LHCN-M2 (cell line): Measurements from ENCODE around the gene CD48. TPM values are rescaled to one million over a fixed set of nuclear protein-coding genes. Genes with fewer than 3 reads are reported as not detected.

Source experiments
- DNase-seq: peaks from one replicate; pipeline ENCODE4 v3.0.0-alpha.2; 2012; ENCODE audit warnings: low read depth
- polyA plus RNA-seq: library from polyadenylated mRNA; unstranded; fragments of >200 nt; gene quantifications from one replicate; pipeline ENCODE4 v1.2.1, GENCODE V29; 2012; ENCODE audit warnings: missing spikeins
- total RNA-seq: library from RNA; depleted of rRNA; stranded (reverse); fragments of >200 nt; gene quantifications from 2 replicates; pipeline ENCODE4 v1.2.3, GENCODE V29; 2014; rRNA removed

Gene CD48, protein sequence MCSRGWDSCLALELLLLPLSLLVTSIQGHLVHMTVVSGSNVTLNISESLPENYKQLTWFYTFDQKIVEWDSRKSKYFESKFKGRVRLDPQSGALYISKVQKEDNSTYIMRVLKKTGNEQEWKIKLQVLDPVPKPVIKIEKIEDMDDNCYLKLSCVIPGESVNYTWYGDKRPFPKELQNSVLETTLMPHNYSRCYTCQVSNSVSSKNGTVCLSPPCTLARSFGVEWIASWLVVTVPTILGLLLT
- total RNA-seq: not detected in 2 replicates
- not detected for polyA plus RNA-seq

DNA sequence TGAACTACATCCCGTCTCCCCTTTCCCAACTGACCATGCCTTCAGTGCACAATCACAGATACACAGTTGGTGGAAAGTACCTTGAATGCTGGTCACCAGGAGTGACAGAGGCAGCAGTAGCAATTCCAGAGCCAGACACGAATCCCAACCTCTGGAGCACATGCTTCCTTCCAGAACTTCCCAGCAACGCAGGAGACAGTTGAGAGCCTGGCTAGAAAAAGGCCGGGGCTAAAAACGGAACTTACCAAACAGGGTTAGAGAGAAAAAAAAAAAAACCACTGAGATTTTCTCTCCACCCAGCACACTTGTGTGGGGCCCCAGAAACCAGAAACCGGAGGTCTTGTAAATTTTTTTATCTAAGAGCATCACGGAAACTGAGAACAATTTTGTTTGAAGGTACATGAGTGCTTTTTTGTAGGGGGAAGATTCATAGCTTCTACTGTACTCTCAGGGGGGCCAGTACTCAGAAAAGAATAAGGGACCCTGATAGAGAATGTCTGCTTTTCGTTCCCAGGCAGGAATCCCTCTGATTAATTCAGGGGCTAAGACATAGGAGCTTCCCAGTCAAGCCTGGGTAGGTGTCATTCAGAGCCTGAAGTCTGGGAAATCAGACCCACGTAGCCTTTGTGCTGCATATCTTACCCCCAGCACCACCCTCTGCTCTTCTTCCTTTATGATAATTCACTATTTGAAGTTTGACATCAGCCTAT, at the start of gene CD48:
Gene CD48, minus strand, starts transcription at position 221 of the 710 bp plus-strand sequence. Its CDS starts 59 bp downstream, at position 162.
- DNase-seq: no peak

DNA sequence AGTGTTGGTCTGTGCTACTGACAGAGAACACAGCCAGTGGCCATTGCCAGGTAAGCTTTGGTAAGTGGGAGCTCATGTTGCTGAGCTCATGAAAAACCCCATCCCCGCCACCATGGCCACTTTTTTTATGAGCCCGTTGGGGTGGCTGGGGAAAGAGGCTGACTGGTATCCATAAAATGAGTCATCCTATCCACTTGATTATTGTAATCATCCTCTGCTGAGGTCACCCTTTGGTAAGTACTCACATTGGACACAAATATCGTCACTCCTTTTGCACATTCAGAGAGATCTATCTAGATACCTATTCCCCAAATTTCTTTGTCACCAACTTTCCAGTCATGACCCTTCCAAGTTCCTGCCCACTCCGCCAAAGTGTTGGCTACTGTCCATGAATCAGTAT, 49.4 kb upstream of the CD48 start:
- DNase-seq: no peak

DNA sequence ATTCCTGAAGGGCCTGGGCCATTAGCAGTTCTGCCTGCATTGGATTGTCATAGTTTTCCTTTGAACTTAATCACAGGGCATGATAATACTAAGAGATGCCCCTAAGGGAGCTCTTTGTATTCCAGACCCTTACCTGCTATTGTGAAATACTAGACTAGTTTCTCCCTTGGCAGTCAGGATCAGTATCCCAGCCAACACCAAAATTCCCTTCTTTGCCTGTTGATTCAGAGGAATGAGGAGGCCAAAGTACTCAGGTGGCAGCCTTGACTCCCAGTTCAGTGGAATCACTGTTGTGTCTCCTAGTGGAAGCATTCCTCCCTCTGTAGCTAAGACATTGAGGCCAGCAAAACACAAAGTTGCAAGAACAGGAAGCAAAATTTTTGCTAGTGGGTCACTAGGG, 48.1 kb upstream of the CD48 start:
- DNase-seq: no peak

DNA sequence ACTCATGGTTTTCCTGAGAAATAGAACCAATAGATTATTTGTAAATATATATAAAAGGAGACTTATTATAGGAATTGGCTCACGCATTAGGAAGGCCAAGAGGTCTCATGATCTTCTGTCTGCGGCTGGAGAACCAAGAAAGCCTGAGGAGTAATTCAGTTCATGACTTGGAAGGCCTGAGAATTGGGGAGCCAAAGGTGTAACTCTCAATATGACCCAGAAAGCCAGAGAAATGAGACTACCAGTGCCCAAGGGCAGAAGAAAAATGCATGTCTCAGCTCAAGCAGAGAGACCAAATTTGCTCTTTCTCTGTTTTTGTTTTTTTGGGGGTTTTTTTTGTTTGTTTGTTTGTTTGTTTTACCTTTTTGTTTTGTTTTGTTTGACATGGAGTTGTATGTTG, 46.9 kb upstream of the CD48 start:
- DNase-seq: no peak

DNA sequence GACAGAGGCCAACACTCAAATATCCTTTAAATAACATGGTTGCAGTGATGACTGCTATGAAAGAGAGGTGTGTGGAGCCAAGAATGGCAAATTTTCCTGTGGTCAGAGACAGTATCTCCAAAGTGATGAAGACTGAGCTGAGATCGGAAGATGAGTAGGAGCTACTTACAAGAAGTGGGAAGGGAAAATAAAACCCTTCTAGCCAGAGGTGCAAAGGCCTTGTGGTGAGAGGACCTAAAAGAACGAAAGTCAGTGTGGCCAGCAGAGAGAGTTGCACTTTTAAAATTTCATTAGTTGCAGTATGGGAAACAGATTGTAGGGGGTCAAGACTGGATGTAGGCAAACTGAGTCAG, 45.2 kb upstream of the CD48 start:
- no peak for DNase-seq

DNA sequence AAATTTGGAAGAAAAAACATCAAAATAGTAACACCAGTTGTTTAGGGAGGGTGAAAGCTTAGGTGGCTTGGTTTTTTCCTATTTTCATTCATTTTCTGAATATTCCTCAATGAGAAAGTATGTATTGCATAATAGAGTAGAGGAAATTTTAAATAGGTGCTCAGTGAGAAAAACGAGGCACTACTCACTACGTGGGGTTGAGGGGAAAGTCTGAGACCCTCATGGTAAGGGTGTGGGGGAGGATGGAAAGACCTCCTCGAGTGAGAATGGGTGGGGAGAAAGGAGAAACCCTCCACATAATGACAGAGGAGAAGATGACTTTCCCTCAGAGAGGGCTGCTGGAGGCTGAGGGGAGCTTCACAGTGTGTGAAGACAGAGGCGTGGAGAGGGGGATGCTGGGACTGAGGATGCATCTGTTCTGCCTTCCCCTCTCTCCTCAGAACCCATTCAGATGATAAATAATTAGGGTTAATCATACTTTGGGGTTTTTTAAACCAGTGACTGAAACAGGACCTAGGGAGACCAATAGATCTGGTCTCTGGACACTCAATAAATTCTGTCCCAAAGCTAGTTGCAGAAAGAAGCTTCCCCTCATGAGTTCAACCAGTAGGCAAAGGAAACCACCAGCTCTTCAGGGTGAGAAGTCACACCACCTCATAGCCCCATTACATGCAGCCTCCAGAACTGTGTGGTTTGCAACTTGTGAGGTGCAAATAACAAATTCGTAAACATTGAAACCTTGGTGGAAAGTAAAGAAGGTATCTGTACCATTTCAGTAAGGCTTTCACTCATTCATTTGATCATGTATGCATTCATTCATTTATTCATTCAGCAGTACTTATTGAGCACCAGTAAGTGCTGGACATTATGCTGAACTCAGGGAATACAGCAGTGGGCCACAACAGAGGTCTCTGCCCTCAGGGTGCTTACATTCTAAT, 44.6 kb upstream of the CD48 start:
- no peak for DNase-seq

DNA sequence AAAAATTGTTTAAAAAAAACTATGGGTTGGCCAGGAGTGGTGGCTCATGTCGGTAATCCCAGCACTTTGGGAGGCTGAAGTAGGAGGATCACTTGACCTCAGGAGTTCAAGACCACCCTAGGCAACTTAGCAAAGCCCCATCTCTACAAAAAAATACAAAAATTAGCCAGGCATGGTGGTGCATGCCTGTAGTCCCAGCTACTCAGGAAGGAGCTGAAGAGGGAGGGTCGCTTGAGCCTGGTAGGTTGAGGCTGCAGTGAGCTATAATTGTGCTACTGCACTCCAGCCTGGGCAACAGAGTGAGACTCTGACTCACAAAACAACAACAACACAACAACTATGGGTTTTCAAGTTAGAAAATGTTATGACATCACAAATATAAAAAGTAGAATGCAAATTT, 43.8 kb upstream of the CD48 start:
- DNase-seq: no peak

DNA sequence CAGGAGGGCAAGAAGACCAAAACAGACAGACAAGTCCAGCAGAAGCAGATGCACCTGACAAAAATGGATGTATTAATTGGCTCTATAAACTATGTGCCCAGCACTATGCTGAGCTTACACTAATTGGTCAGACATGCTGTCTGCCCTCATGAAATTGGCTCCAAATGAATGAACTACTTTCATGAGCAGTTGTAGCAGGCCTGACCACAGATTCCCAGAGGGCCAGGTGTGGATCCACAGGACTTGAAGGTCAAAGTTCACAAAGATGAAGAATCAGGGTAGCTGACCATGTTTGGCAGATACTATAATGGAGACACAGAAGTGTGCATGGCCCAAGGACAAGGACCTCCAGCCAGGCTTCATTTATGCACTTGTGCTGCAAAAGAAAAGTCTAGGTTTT, 42.0 kb upstream of the CD48 start:
- no peak for DNase-seq

DNA sequence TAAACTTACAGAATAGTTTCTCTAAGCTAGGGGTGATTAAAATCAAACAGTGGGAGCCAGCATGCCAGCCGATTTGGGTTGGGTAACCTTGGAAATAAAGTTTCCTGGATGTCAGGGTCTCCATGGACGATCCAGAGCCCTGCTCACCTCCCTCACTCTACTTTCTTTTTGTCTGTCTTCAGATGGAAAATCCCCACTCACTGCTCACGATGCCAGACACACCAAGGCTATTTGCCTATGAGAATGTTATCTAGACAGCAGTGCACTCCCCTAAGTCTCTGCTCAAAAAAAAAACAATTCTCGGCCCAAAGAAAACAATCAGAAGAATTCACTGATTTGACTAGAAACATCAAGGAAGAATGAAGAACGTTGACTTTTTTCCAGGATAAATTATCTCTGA, 41.3 kb upstream of the CD48 start:
- DNase-seq: no peak

DNA sequence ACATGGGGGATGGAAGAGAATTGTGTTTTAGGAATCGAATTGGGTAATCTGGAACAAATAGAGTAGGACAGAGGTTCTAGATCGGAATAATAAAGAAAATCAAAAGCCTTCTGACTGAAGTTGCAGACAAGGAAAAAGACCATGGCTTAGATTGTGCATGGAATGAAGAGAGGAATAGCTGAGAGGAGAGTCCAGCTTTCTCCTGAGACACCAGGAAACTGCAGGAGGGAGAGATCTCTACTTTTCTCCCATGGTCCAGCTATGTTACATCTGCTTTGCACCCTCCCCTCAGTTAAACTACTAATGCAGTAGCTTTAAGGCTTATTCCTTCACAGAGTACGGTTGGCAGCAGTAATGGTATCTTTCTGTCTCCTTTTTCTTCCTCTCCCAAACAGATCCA, 40.8 kb upstream of the CD48 start:
- no peak for DNase-seq

DNA sequence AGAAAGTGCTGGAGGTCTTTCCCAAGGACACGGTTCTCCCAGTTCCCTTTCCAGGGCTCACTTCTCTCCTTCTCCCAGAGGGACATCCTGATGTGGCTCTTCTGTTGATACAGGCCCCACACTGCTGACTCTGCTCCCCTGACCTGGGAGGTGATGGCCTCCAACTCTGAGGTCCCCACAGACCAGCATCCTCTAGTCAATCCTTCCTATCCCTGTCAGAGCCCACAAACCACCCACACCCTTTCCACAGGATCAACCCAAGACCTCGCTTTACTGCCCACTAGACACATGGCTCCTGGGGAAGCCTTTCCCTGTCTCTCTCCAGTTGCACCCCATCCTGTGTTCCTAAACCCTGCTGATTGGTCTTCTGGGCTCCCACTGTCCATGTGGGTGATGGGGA, 39.0 kb upstream of the CD48 start:
- no peak for DNase-seq

DNA sequence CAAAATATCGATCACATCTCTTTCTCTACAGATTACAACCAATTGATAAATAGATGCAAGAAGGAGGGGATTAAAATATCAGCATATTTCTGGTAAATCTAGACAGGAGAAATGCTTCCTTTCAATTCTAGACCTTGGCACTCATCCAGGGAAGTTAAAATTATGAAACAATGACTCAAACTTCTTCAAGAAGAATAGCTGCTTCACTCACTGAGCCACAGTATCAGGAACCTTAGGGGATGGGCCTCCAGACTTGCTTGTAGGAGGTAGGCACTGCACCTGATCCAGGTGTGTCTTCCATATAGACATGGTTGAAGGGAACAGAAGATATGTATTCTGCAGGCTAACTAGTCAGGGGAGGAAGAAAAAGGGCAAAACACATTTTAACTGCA, 37.3 kb upstream of the CD48 start:
- no peak for DNase-seq

DNA sequence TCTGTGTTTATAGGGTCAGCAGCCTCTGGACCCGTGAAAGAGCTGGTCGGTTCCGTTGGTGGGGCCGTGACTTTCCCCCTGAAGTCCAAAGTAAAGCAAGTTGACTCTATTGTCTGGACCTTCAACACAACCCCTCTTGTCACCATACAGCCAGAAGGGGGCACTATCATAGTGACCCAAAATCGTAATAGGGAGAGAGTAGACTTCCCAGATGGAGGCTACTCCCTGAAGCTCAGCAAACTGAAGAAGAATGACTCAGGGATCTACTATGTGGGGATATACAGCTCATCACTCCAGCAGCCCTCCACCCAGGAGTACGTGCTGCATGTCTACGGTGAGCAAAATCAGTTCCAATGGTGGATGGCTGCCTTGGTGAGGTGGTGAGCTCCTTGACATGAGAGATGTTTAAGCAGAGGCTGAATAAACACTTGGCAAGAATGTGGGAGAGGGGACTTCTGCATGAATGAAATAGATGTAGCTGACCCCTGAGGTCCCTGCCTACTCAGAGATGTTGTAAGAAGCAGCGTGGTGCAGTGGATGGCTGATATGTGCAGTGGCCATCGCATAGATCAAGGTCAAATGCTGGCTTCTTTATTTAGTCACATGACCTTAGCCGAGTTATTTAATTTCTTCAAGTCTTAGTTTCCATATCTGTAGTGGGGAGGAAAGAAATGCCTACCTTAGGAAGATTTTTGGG, 36.7 kb upstream of the CD48 start:
- peak; percentile 23 for DNase-seq

DNA sequence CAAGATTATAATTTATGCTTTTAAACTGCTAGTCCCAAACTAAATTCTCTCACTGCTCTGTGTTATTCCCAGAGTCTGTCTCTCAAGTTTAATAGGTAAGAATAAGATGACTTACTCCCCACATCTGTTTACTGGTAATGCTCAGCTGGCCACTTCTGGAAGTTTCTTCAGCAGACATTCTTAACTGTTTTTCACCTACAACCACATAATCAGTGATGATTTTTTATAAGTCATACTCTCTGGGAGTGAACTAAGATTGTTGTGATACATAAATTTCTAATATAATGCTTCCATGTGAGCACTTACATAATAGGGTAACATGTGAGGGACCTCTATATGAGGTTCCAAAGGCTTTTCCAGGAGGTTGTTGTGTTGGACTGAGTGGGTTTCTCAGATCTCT, 36.1 kb upstream of the CD48 start:
- no peak for DNase-seq

DNA sequence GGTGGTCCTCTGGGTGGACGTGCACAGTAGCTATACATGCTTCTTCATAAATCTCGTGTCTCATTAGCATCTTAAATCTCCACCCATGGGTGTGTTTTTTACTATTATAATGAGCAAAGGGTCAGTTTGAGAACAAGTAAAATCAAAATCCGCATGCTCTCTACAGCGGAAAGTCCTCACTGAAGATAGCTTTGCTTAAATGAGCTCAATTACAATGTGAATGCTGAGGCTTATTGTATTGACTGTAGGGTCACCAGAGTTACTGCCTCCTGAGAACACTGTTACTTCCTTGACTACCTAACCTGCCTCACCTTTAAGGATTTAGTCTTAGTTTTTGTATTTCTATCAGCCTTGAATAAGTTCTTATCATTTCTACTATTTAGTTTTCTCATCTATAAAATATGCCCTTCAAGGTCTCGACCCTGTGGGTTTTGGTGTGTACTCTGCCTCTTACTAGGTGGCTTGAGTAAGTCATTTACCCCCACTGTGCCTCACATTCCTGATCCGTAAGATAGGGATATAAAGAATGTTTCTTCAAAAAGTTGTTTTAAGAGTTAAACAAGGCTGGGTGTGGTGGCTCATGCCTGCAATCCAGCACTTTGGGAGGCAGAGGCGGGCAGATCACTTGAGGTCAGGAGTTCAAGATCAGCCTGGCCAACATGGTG, 35.3 kb upstream of the CD48 start:
- no peak for DNase-seq

DNA sequence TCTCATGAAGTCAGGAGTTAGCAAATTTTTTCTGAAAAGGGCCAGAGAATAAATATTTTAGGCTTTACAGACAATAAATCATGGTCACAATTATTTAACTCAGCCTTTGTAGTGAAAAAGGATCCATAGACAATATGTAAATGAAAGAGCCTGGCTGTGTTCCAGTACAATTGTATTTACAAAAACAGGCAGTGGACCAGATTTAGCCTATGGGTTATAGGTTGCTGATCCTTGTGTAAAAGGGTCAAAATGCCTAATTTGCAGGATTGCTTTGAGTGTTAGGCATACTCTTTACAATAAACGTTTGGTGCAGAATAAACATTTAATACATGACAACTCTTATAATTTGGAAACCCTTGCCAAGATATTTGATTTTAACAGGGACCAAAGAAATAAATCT, 33.9 kb upstream of the CD48 start:
- no peak for DNase-seq

DNA sequence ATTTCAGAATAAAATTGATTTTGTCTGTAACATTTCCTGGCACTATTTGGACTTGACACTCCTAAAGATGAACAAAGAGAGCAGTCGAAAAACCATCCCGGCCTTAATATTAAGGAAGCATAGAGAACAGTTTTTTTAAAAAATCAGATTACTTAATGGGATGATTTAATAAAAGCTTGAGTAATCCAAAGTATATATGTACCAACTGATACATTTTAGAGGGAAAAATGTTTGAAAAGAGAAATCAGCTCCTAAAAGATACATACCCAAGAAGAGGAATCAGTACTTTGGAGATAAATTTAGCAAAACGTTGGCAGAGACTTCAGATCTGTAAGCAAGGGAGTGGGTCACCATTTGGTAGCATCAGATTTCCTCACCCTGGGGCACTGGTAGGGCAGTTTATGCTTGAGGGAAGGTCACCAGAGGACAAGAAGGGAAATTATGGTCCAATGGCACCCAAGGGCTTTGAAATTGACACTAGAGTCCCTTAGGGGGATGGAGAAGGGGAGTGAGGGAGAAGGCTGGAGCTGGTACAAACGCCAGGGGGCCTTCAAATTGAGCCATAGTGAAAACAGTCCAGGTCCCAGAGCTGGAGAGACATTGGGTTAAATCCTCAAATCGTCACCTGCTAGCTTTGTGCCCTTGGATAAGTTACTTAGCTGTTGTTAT, 33.4 kb upstream of the CD48 start:
- no peak for DNase-seq

DNA sequence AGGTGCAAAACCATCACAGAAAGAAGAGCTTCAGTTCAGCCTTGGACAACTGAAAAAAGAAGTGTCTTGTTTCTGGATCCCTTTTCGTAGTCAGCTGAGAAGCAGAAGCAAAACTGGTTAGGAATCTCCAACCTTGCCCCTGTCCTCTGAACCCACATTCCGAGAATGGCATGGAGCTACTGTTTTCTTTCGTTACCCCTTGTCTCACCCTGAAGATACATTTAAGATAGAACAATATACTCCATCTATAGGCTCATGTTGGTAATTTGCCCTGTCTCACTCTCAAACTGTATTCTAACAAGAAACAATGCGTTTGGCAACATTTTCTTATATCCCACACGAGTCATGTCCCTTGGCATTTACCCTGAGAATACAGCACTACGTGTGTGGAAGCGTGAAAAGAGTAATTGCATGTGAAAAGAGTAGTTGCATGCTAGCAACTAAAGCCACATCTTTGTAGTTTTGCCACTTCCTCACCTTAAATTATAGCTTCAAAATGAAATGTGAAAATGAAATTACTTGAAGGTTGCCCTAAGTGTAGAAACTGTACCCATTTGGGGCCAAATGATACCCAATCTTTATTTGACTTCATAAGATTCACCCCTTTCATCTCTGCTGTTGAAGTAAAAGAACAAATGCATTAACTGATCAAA, 32.7 kb upstream of the CD48 start:
- DNase-seq: no peak

DNA sequence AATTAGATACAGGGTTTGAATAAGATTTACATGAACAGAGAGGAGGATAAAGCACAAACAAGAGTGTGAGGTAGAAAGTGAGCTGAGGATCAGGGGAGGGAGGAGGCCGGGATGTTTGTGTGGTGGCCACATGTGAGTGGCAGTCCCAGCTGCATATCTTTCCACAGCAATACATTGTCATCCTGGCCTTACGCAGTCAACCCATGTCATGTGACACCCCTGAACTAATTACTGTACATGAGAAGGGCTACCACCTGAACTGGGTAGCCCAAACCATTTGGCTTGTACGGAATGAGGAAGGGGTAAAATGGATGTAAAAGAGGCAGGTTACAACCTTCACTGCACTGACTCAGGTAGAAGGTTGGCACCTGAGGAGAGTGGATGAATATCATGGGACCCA, 31.6 kb upstream of the CD48 start:
- no peak for DNase-seq

DNA sequence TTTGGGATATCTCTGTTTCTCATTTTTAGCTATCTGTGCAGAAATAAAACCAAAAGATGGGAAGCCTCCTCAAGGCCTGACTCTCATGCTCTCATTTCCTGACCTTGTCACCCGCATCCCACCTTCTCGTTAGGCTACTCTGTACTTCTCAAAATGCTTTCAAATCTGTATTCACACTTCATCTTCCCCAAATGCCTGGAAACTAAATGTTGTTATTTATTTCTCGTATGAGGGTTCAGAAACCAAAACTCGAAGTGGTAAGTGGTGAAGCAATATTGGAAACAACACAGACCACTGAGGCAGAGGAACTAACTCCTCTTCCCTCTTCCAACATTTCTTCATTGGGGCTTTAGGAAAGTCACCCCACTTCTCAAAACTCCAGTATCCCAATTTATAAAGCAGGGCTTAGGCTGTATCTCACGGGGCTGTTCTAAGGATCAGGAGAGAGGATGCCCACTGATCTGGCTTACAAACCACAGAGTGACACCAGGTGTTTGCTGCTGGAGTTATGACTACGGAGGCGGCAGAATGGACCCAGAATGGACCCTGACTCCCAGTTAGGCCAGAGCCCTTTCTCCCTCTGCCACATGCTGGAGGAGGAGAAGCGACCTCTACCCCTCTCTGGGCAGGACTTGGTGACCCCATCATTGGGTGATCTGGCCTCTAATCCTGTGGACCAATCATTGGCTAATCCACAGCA, 31.0 kb upstream of the CD48 start:
- DNase-seq: no peak
